Right lobe of liver (tissue), 6 donors: ENCODE data around the gene SMIM38. TPM values are rescaled to one million over a fixed set of nuclear protein-coding genes. Genes with fewer than 3 reads are reported as not detected.

Experiments used
- ATAC-seq, 4 donors: fragments of 200-7000 bp; cut with Tn5 transposase; one replicate each; pipeline ENCODE4 v1.9.1; 2020; ENCODE audit warnings: mild to moderate bottlenecking in 4 of 4, moderate library complexity in 4 of 4
- DNase-seq, 3 donors: peaks; one replicate each; pipeline ENCODE4 v3.0.0-alpha.2; 2020
- H3K27ac ChIP-seq, 3 donors: fragments of 200-600 bp; one replicate each; pipeline ENCODE4 v1.8.0; 2022
- H3K27me3 ChIP-seq, 2 donors: fragments of 200-600 bp; one replicate each; pipeline ENCODE4 v1.8.0; 2022
- H3K36me3 ChIP-seq, 4 donors: fragments of 200-600 bp; sonication (generic) in 1 of 4; one replicate each; pipeline versions ENCODE4 v1.5.1 to v1.8.0; 2017 to 2022; ENCODE audit warnings: control low read depth in 1 of 4
- H3K4me1 ChIP-seq, 4 donors: fragments of 200-600 bp; sonication (generic) in 1 of 4; one replicate each; pipeline versions ENCODE4 v1.5.1 to v1.8.0; 2017 to 2022; ENCODE audit warnings: control low read depth in 1 of 4
- H3K4me3 ChIP-seq, 3 donors: fragments of 200-600 bp; one replicate each; pipeline ENCODE4 v1.8.0; 2022
- H3K9me3 ChIP-seq, 4 donors: fragments of 200-600 bp; sonication (generic) in 1 of 4; one replicate each; pipeline versions ENCODE4 v1.5.1 to v1.8.0; 2017 to 2022; ENCODE audit warnings: control low read depth in 1 of 4
- CTCF ChIP-seq, 4 donors: fragments of 200-600 bp in 3 of 4; fragments of 450-650 bp in 1 of 4; IDR thresholded peaks; one replicate each; pipeline versions ENCODE4 v1.5.1 to v1.8.0; 2016 to 2022; ENCODE audit warnings: antibody characterized with exemption in 4 of 4, mild to moderate bottlenecking in 2 of 4
- POLR2A ChIP-seq: fragments of 450-650 bp; IDR thresholded peaks from one replicate; pipeline ENCODE4 v1.6.1; 2017; ENCODE audit warnings: antibody characterized with exemption, mild to moderate bottlenecking
- WGBS: methylation state at CpG from one replicate; pipeline ENCODE4 v1.1.6; 2018; ENCODE audit warnings: low coverage, low lambda C conversion rate; ENCODE audit not compliant: insufficient coverage; ENCODE audit errors: missing lambda C conversion rate; 5-methylcytosine and 5-hydroxymethylcytosine counted together
- intact Hi-C, 2 donors: fragments of 100-400 bp; cut with DNase I; formaldehyde crosslinking; loops; one replicate each; pipeline versions ENCODE4 v1.11.2 to v1.14.1; 2022
- total RNA-seq, 6 experiments: library from RNA; depleted of rRNA in 2 of 6; stranded (reverse); fragments of >200 nt in 2 of 6; fragmentation: NEBNext Ultra II Directional in 3 of 6; extraction: Animal tissue kit (Norgen Biotek cat#: 25700) in 3 of 6; gene quantifications; one replicate each; pipeline versions ENCODE4 v1.1.0 to v1.2.4, GENCODE V29; 2016 to 2023
- donor health status: DM: no; HTN: yes; CAD: no.
- donor health status: DM: no; HTN: no; CAD: no.
- donor health status: DM: no; HTN: no; CAD: no.
- donor health status: DM: no; HTN: yes; CAD: no.
- donor health status: DM: no; HTN: yes; CAD: no.

Gene SMIM38
- total RNA-seq, 6 experiments from 2014 or later: not detected

- intact Hi-C loops: no loop called here
- 17% methylated on average over 1 of the region's 10 CpGs for WGBS
- H3K27me3 ChIP-seq: no peaks in the 10 kb centered on the region
- no peak for ATAC-seq
- H3K4me3 ChIP-seq: no peak overlapping the region
- no peak for TF ChIP-seq POLR2A
- TF ChIP-seq CTCF (IDR thresholded peaks at IDR 0.05): no peak
- no peak for DNase-seq
- no peaks in the 10 kb centered on the region for H3K36me3 ChIP-seq
- H3K4me1 ChIP-seq: no peaks in the 10 kb centered on the region
- H3K27ac ChIP-seq: no peak overlapping the region
- no peaks in the 10 kb centered on the region for H3K9me3 ChIP-seq
These were observed 815 bp upstream of the SMIM38 start for GRCh38 chr11:69154938-69155301.

GRCh38 chr11:69156235-69156639 is 502 bp downstream of the SMIM38 start:
- Histone ChIP-seq H3K9me3 (no peaks in the 10 kb centered on the region), H3K27ac (no peak overlapping the region), H3K4me1 (no peaks in the 10 kb centered on the region), H3K36me3 (no peaks in the 10 kb centered on the region), H3K4me3 (no peak overlapping the region), H3K27me3 (no peaks in the 10 kb centered on the region)
- intact Hi-C loops: no loop called here
- DNase-seq: no peak
- WGBS: 56% methylated on average over 7 of the region's 13 CpGs
- TF ChIP-seq CTCF (IDR thresholded peaks at IDR 0.05) (no peak), POLR2A (no peak)
- no peak for ATAC-seq

- DNase-seq: no peak
- Histone ChIP-seq H3K4me3 (no peak overlapping the region), H3K4me1 (no peaks in the 10 kb centered on the region), H3K27me3 (no peaks in the 10 kb centered on the region), H3K9me3 (no peaks in the 10 kb centered on the region), H3K27ac (no peak overlapping the region), H3K36me3 (no peaks in the 10 kb centered on the region)
- TF ChIP-seq POLR2A: no peak
- no peak for TF ChIP-seq CTCF (IDR thresholded peaks at IDR 0.05)
- intact Hi-C loops: no loop called here
- 72% methylated on average over 2 of the region's 15 CpGs for WGBS
- ATAC-seq: peak in 2 of 4 donors; percentile 12 to 37
These were observed 979 bp downstream of the SMIM38 start for GRCh38 chr11:69156673-69157155.

GRCh38 chr11:69157156-69157821 is 1.6 kb downstream of the SMIM38 start:
- peak in 1 of 3 donors; percentile 35 for DNase-seq
- no peaks in the 10 kb centered on the region for H3K9me3 ChIP-seq
- no CpG with 5 or more reads among the region's 44 CpGs for WGBS
- H3K4me3 ChIP-seq: no peak overlapping the region
- no peaks in the 10 kb centered on the region for H3K4me1 ChIP-seq
- ATAC-seq: peak; percentile 13 to 74 (median 22)
- H3K36me3 ChIP-seq: no peaks in the 10 kb centered on the region
- intact Hi-C loops: no loop called here
- TF ChIP-seq CTCF (IDR thresholded peaks at IDR 0.05) (no peak), POLR2A (no peak)
- H3K27me3 ChIP-seq: no peaks in the 10 kb centered on the region
- H3K27ac ChIP-seq: no peak overlapping the region
